HG03159 (cell line): Measurements from ENCODE around the gene OR13J1.

Source experiments
- ATAC-seq: cut with Tn5 transposase; IDR thresholded peaks from one replicate; pipeline ENCODE4 v1.9.1; 2021; ENCODE audit warnings: mild to moderate bottlenecking, moderate library complexity; ENCODE audit not compliant: unreplicated experiment

The OR13J1 gene

GRCh38 chr9:35835216-35835632 lies 35.0 kb downstream of the OR13J1 start:
- no peak for ATAC-seq

GRCh38 chr9:35834260-35835215 lies 35.7 kb downstream of the OR13J1 start:
- no peak for ATAC-seq

- ATAC-seq: no peak
Observed at GRCh38 chr9:35832814-35833213, 37.4 kb downstream of the OR13J1 start.

GRCh38 chr9:35831040-35831439 lies 39.2 kb downstream of the OR13J1 start:
- no peak for ATAC-seq

GRCh38 chr9:35829764-35830096 lies 40.5 kb downstream of the OR13J1 start:
- ATAC-seq: no peak

GRCh38 chr9:35829084-35829763 lies 41.0 kb downstream of the OR13J1 start, which contains the start of gene TMEM8B:
TMEM8B (plus strand) TSS chr9:35829228; CDS start chr9:35829448, 220 bp downstream.
- peak; percentile 72 for ATAC-seq

GRCh38 chr9:35828716-35829083 lies 41.5 kb downstream of the OR13J1 start, which contains the start of gene FAM221B:
FAM221B (minus strand) TSS chr9:35828732; CDS start chr9:35826161, 2,571 bp downstream.
- peak; percentile 9 for ATAC-seq

GRCh38 chr9:35827486-35827885 lies 42.7 kb downstream of the OR13J1 start:
- ATAC-seq: no peak

- peak; percentile 56 for ATAC-seq
Observed at GRCh38 chr9:35826071-35826701, 44.0 kb downstream of the OR13J1 start.

GRCh38 chr9:35822926-35823325 lies 47.3 kb downstream of the OR13J1 start:
- no peak for ATAC-seq

GRCh38 chr9:35820076-35820475 lies 50.1 kb downstream of the OR13J1 start:
- ATAC-seq: no peak
